Erythroblast (primary cell): ENCODE data around the gene SLC17A7.

Experiments used
- GATA1 ChIP-seq: IDR thresholded peaks from 2 replicates; pipeline ENCODE4 v1.6.1; 2011; ENCODE audit warnings: low read depth, mild to moderate bottlenecking, control low read depth, low read length, moderate library complexity
- POLR2A ChIP-seq: IDR thresholded peaks from 2 replicates; pipeline ENCODE4 v1.6.1; 2011; ENCODE audit warnings: mild to moderate bottlenecking, low read length

DNA sequence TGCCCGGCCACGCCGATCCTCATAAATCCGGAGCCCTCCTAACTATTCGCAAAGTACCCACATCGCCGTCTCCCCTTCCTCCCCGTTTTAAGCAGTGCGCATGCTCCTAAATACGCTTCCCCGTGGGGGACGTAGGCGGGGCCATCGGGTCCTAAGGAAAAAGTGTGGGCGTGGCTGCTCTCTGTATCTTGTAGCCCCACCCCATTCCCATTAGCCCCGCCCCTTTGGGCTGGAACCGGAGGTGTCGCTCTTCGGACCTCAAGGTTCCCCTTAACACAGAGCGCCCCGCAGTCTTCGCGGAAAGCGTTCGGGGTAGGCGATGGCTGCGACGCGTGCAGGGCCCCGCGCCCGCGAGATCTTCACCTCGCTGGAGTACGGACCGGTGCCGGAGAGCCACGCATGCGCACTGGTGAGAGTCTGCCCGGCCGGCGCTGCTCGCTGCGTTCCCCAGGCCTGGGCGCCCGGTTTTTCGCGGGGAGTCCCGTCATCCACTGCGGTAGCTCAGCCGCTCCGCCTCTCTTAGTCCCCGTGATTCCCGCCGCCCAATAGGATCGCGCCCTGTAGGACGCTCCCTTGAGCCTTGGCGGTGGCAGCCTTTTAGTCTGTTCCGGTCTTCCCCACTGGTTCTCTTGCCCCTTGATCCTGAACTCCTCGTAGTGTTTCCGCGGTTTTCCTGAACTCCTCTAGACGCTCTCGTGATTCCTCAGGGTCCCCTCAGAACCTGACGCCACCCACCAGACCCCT, 11.9 kb upstream of the SLC17A7 start, which contains the start of gene ALDH16A1:
- TF ChIP-seq POLR2A (peak; percentile 99), GATA1 (no peak)
